SK-N-DZ (cell line): ENCODE data around the gene CERS4.
A peak's percentile ranks its signal among the peaks of the same experiment; 100 is the strongest.
"Not testable (repeated sequence)": the region's sequence is repeated elsewhere in the genome, so short reads cannot be mapped to it uniquely, and the experiment has no call there.

Experiments used
- DNase-seq: peaks from one replicate; pipeline ENCODE4 v3.0.0-alpha.2; 2015; ENCODE audit warnings: low spot score

Gene CERS4

GRCh38 chr19:8209462-8210378, 550 bp downstream of the CERS4 start:
- DNase-seq: peak; percentile 21

DNA sequence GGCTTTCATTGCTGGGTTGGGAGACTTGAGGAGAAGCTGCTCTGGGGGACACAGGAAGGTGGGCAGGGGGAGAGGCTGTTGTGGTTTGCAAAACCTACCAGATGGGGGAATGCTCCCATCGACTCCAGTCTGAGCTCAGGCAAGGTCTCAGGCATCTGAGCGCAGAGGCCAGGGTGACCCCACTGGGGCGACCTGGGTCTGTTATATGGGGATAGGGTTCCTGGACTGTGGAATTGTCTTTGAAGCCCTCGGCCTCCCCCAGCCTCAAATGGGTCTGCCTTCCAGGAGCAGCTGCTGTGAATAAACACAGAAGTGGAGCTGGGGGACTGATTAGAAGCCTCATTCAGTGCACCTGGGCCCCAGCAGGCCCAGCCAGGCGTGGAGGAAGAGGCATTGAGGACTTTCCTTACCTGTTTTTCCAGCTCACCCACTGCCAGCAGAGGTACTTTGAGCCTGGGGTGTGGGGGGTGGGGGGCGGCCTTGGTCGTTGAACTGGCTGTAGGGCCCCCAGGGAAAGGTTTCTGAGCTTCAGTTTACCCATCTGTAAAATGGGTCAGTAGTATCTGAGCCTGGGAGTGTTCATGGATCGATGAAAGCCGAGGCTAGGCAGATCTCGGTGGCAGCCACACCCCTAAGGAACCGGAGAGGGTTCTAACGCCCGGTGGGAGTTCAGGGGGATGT, 1.4 kb downstream of the CERS4 start:
- DNase-seq: no peak

DNA sequence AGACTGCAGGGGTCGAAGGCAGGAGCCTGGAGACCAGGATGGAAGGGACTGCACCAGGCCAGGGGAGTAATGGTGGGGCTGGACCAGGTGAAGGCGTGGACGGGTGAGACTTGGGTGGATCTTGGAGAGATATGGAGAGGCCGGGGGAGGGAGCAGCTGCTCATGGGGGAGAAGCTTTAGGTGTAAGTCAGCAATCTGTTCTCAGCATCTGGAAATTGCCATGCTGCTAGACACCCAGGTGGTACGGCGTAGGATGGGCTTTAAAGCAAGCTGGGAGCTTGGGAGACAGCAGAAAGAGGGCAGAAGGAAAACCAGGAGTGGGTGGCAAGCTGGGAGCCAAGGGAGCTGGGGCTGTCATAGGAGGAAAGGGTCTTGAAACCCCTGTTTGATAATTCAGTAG, 3.0 kb downstream of the CERS4 start:
- DNase-seq: no peak

DNA sequence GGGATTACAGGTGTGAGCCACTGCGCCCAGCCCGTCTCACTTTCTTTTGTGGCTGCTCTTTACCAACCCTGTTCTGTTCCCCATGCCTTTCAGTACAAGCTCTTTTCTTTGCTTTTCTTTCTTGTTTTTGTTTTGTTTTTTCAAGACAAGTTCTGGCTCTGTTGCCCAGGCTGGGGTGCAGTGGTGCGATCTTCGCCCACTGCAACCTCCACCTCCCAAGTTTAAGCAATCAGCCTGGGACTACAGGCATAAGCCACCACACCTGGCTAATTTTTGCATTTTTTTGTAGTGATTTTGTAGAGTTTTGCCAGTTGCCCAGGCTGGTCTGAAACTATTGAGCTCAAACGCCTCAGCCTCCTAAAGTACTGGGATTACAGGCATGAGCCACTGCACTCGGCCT, 3.7 kb downstream of the CERS4 start:
- no peak for DNase-seq

- DNase-seq: no peak
Observed at GRCh38 chr19:8213827-8214672, 4.9 kb downstream of the CERS4 start.

GRCh38 chr19:8214802-8215201, 5.6 kb downstream of the CERS4 start:
- no peak for DNase-seq

GRCh38 chr19:8215783-8216182, 6.6 kb downstream of the CERS4 start:
- DNase-seq: no peak

GRCh38 chr19:8216357-8216756, 7.2 kb downstream of the CERS4 start:
- DNase-seq: no peak

GRCh38 chr19:8218127-8218526, 9.0 kb downstream of the CERS4 start:
- not testable (repeated sequence) for DNase-seq

DNA sequence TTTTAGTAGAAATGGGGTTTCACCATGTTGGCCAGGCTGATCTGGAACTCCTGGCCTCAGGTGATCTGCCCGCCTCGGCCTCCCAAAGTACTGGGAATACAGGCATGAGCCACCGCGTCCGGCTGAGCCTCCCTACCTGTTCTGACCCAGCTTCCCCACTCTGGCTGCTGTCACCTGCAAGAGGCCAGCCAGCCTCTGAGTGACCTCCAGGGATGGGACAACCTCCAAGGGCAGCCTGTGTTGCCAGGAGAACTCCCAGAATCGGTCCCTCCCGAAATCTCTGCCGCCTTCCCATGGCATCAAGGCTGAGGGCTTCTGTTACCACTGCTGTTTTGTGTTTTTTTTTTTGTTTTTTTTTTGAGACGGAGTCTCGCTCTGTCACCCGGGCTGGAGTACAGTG, 11.3 kb downstream of the CERS4 start:
- DNase-seq: no peak

DNA sequence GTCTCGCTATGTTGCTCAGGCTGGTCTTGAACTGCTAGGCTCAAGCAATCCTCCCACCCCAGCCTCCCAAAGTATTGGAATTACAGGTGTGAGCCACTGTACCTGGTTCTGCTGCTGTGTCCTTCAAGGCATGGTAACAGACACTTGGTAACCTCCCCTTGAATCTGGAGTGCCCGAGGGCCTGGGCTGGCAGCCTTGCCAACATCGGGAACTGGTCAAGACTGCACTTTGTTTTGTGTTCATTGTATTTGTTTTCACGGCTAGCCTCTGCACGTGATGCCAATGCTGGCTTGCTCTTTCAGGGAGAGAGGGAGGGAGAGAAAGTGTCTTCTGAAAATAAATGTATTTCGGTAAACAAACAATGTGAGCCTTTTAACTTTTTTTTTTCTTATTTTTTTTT, 12.0 kb downstream of the CERS4 start:
- no peak for DNase-seq

- DNase-seq: not testable (repeated sequence)
Observed at GRCh38 chr19:8223442-8223841, 14.3 kb downstream of the CERS4 start.

- DNase-seq: no peak
Observed at GRCh38 chr19:8224394-8225145, 15.4 kb downstream of the CERS4 start.

DNA sequence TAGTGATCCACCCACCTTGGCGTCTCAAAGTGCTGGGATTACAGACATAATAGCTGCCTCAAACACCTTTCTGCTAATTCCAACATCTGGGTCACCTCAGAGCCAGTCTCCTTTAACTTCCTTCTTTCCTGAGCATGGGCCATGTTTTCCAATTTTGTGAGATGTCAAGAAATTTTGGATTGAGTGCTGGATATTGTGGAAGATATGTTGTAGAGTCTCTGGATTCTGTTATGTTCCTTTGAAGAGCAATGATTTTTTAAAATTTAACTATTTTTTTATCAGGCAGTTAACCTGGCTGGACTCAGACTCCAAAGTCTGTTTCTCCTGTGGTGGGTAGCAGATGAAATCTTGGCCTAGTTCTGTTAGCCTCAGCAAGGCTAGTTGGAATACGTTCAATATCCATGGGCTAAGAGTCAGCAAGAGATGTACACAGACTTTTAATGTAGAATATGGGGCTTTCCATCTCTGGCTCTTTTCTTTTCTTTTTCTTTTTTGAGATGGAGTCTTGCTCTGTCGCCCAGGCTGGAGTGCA, 22.0 kb downstream of the CERS4 start:
- no peak for DNase-seq

GRCh38 chr19:8233370-8233769, 24.2 kb downstream of the CERS4 start:
- DNase-seq: no peak

DNA sequence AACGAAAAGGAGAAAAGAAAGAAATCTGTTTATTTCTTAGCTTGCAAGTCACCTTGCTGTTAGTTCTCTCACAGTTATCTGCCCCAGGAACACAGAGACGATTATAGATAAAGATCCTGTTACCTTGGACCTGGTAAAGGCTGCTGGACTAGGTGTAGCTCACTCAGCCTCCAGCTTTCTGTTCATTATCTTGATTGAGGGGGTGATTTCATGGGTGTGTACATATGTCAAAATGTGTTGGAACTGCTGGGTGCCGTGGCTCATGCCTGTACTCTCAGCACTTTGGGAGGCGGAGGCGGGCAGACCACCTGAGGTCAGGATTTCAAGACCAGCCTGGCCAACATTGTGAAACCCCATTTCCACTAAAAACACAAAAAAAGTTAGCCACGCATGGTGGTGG, 27.9 kb downstream of the CERS4 start:
- DNase-seq: no peak

DNA sequence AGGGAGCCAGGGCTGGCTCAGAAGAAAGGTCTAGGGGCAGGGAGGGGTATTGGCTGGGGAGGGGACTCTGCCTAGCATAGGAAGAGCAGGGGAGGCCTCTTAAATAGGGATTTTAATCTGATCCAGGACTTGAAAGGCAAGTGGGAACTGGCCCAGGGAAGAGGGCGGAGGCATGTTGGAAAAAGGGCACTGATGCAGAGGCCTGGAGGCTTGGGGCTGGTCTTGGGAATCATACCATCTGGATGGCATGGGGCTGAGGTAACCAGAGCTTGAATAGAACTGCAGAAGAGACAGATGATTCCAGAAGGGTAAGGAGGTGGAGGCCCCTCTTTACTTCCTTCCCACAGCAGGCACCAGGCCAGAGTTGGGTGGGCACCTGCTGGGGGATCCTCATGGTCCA, 29.1 kb downstream of the CERS4 start:
- DNase-seq: no peak

- no peak for DNase-seq
Observed at GRCh38 chr19:8239528-8240273, 30.5 kb downstream of the CERS4 start.

DNA sequence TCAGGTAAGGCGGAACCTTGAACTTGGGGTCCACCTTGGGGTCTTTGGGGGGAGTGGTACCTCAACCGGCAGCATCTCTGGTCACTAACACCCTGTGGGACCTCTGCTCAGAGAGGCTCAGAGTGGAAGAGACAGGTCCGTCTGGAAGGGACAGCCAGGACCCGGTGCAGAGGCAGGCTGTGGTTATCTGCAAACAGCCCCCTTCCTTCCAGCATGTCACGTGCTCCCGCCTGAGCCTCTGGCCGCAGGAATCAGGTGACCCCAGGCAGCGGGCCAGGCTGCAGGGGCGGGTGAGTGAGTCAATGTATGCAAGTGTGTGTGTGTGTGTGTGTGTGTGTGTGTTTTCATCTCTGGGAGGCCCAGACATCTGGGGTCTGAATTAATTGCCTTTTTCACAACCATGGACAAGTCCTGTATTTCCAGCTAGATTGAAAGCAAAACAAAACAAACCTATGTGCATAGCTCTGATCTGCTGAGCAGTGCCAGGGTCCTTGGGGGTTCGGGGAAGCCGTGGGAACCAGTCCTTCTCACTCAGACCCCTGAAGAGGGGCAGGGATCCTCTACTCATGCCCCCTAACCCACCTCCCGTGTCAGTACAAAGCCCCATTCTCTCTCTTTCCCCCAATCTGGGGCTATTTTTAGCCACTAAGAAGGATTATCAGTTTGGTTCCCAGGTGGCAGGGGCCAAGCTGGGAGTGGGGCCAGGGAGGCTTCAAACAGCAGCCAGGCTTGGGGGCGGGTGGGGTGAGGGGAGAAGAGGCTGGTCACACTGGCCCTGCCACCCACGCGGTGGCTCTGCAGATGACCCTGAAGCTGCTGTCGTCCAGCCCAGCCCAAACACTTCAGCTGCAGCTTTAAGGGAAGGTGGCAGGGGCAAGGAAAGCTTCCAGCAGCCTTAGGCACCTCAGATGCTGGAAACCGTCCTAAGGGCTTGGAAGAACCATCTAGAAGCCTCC, 31.4 kb downstream of the CERS4 start:
- peak; percentile 75 for DNase-seq
